Stimulated activated effector memory CD8-positive, alpha-beta T cell treated with anti-CD3 and anti-CD28 coated beads, Interleukin-12 subunit alpha, Interleukin-12 subunit beta, amount 100 ng/mL, for 72 hours (primary cell): Measurements from ENCODE around the gene SPTLC2.
A peak's percentile ranks its signal among the peaks of the same experiment; 100 is the strongest.

Experiments used
- ATAC-seq: fragments of 150-1000 bp; cut with Tn5 transposase; 2 replicates; pipeline ENCODE4 v1.10.0; 2021
- DNase-seq, 2 donors: peaks; one replicate each; pipeline ENCODE4 v3.0.0; 2021 to 2022; ENCODE audit warnings: low spot score in 2 of 2
- H3K27ac Mint-ChIP-seq: one replicate; pipeline ENCODE4 v1.8.0; 2022; ENCODE audit warnings: mild to moderate bottlenecking, mixed read lengths
- H3K36me3 Mint-ChIP-seq: one replicate; pipeline ENCODE4 v1.8.0; 2022; ENCODE audit warnings: mild to moderate bottlenecking, mixed read lengths
- H3K4me1 Mint-ChIP-seq: one replicate; pipeline ENCODE4 v1.8.0; 2022; ENCODE audit warnings: mixed read lengths
- H3K4me3 Mint-ChIP-seq: one replicate; pipeline ENCODE4 v1.8.0; 2022; ENCODE audit warnings: mild to moderate bottlenecking, mixed read lengths
- H3K9me3 Mint-ChIP-seq: one replicate; pipeline ENCODE4 v1.8.0; 2022; ENCODE audit warnings: mixed read lengths

Gene SPTLC2

GRCh38 chr14:77498120-77498979, 118.1 kb downstream of the SPTLC2 start, which contains the start of gene ISM2:
Gene ISM2 (minus strand): TSS chr14:77498816. CDS start chr14:77498793, 23 bp downstream.
- peaks cover 19% of the 10 kb centered on the region for H3K4me1 Mint-ChIP-seq
- H3K27ac Mint-ChIP-seq, result no peak within 1 kb of the TSS
- peak; percentile 89 for ATAC-seq
- peak within 1 kb of the TSS; percentile 48 for H3K4me3 Mint-ChIP-seq
- H3K36me3 Mint-ChIP-seq, result no peaks in the 10 kb centered on the region
- peaks cover 3% of the 10 kb centered on the region for H3K9me3 Mint-ChIP-seq
- DNase-seq, result peak in 1 of 2 donors; percentile 15

DNA sequence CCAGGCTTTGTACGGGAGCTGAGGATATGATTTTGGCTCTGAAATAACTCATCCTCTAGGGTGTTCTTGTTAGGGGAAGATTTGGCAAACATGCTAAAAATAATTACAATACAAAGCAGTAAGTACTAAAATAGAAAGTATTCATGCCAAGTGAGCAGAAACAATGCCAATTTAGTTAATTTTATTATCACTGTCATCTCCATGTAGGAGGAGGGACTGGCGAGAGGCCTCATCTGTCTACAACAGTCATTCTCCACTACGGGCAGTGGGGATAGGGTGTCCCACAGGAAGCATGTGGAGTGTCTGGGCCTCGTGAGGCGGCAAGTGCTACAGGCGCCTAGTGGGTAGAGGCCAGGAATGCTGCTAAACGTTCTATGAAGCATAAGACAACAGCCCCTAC, 121.1 kb downstream of the SPTLC2 start:
- H3K9me3 Mint-ChIP-seq, result no peaks in the 10 kb centered on the region
- no peak overlapping the region for H3K4me3 Mint-ChIP-seq
- H3K27ac Mint-ChIP-seq, result no peak overlapping the region
- DNase-seq (no peak), ATAC-seq (no peak)
- H3K36me3 Mint-ChIP-seq, result no peaks in the 10 kb centered on the region
- H3K4me1 Mint-ChIP-seq, result peaks cover 16% of the 10 kb centered on the region

DNA sequence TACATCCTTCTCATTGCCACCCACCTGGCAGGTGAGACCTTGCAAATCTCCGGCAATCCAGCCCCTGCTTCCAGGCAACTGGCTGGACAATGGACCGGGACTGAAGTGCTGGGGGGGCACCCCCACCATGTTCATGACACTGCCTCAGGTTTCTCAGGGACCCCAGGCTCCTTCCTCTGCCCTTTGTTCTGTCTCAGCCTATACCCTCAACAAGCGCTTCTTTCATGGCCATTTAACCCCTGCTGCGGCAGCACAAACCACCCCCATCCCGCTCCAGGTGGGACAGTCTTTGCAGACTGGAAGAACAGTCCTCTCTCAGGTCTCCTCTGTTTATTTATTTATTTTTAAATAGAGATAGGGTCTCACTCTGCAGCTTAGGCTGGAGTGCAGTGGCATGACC, 125.4 kb downstream of the SPTLC2 start:
- no peak overlapping the region for H3K27ac Mint-ChIP-seq
- DNase-seq, result no peak
- no peaks in the 10 kb centered on the region for H3K4me1 Mint-ChIP-seq
- no peaks in the 10 kb centered on the region for H3K9me3 Mint-ChIP-seq
- H3K36me3 Mint-ChIP-seq, result no peaks in the 10 kb centered on the region
- H3K4me3 Mint-ChIP-seq, result no peak overlapping the region
- ATAC-seq, result no peak

DNA sequence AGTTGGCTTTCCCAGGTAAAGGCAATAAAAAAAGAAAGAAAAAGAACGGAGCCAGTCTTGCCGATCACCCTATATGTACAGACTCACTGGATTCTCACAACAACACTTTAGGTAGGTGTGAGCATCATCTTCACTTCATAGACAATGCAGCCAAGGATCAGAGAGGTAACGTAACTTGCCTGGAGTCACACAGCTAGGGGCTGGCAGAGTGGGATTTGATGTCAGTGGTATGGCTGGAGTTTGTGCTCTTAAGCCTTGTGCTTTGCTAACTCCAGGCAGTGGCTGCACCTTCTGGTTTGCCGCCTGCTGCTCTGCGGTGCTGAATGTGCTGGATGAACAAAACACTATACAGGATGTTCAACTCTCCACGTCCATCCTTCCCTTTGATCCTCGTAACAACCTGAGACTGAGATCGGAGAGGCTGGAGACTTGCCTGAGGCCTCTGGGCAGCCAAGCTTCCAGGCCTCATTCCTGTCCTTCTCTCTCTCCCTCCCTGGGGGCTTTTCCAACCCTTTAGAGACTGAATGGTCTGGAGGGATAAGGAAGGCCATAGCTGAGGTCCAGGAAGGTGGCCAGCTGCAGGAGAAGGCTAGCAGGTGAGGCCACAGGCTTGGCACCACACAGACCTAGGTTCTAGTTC, 126.0 kb downstream of the SPTLC2 start:
- H3K4me1 Mint-ChIP-seq, result no peaks in the 10 kb centered on the region
- H3K27ac Mint-ChIP-seq, result no peak overlapping the region
- H3K9me3 Mint-ChIP-seq, result no peaks in the 10 kb centered on the region
- no peak overlapping the region for H3K4me3 Mint-ChIP-seq
- DNase-seq, result no peak
- no peaks in the 10 kb centered on the region for H3K36me3 Mint-ChIP-seq
- ATAC-seq, result no peak

GRCh38 chr14:77489041-77489440, 127.4 kb downstream of the SPTLC2 start:
- no peak for DNase-seq
- no peak overlapping the region for H3K27ac Mint-ChIP-seq

DNA sequence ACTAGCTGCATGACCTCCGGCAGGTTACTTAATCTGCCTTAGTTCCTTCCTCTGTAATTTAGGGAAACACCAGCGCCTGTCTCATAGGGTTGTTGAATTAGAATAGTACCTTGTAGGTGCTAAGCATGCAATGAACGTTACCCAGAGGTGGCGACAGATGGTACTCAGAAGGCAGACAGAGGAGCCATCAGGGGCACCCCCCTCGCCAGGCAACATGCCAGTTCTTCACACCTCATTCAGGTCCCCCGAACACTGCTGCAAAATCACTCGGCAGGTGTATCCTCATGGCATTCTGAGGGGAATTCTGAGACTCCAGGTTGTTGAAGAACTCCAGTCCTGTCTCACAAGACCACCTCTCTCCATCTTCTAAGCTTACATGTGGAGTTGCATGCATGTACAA, 127.9 kb downstream of the SPTLC2 start:
- Mint-ChIP-seq H3K4me1 (no peaks in the 10 kb centered on the region), H3K9me3 (no peaks in the 10 kb centered on the region), H3K4me3 (no peak overlapping the region), H3K36me3 (no peaks in the 10 kb centered on the region), H3K27ac (no peak overlapping the region)
- ATAC-seq (no peak), DNase-seq (no peak)

More at GRCh38 chr14:77489041-77489440, 127.4 kb downstream of the SPTLC2 start:
- H3K4me1 Mint-ChIP-seq, result no peaks in the 10 kb centered on the region
- no peaks in the 10 kb centered on the region for H3K9me3 Mint-ChIP-seq
- no peak for ATAC-seq
- H3K4me3 Mint-ChIP-seq, result no peak overlapping the region
- H3K36me3 Mint-ChIP-seq, result no peaks in the 10 kb centered on the region

DNA sequence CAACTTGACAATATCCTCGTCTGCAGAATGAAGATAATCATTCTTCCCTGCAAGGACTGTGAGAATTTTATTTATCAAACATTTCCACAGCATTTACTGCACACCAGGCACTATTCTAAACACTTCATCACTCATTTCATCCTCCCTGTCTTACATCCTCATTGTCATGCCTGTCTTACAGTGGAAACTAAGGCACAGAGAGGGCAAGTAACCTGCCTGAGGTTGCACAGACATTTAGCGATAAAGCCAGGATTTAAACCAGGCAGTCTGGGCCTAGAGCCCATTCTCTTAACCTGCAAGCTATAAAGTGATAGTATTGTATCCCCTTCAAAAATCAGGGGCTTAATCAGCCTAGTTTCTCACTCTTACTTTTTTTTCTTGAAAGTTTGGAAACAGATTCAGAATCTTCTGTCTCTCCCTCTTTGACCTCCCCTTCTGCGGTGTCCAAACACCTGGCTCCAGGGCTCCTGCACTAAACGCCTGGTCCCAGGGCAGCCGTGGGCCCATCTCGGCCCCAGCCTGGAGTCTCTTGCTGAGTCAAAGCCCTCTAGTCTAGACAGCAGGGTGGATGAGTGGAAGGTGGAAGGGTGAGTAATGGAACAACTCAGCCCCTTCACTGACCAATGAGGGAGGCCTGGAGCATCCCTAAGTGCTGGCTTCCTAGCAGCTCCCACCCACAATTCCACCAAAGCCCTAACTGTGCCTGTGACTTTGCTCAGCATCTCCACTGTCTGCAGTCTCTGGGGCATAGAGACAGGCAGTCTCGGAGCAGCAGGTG, 130.3 kb downstream of the SPTLC2 start:
- H3K4me1 Mint-ChIP-seq, result no peaks in the 10 kb centered on the region
- ATAC-seq (no peak), DNase-seq (no peak)

DNA sequence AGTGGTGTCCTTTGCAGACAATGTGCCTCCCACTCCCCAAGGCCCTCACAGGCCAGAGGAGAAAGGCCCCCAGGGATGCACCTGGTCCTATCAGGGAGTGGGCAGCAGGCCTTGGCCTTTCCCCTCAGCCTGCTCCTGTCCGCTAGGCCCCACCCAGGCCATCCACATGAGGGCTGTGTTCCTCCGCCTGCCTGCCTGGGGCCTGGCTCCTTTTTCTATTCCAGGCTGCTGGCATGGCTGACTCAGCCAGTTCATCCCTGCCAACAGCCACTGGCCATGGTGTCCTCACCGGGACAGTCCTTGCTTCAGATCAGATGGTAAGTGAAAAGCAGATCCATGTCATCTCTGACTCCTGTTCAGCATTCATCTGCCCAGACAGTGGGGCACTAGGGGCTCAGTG, 131.2 kb downstream of the SPTLC2 start:
- no peak for DNase-seq
- no peaks in the 10 kb centered on the region for H3K4me1 Mint-ChIP-seq

More for the DNA sequence above, 130.3 kb downstream of the SPTLC2 start:
- Mint-ChIP-seq H3K36me3 (no peaks in the 10 kb centered on the region), H3K4me3 (no peak overlapping the region), H3K27ac (no peak overlapping the region), H3K9me3 (no peaks in the 10 kb centered on the region)

DNA sequence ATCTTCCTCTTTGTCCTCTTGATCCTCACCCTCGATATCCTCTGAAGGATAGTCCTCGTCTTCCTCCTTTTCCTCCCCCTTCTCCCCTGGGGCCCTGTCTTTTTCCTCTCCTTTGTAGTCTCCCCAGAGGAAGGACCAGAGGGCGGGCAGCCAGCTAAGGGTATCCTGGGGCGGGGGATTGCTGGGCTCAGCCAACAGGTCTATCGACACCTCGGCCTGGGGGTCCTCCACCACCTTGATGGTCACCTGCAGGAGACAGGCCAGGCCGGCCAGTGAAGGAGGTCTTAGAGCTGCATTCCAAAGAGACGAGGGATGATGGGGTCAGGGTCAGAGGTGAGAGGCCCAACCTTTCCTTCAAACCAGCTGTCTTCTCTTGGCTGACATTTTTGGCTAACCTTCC, 134.0 kb downstream of the SPTLC2 start:
- Mint-ChIP-seq H3K4me3 (no peak overlapping the region), H3K27ac (no peak overlapping the region), H3K36me3 (no peaks in the 10 kb centered on the region), H3K4me1 (no peaks in the 10 kb centered on the region), H3K9me3 (no peaks in the 10 kb centered on the region)
- ATAC-seq, result no peak
- DNase-seq, result no peak

More for the DNA sequence above, 131.2 kb downstream of the SPTLC2 start:
- ATAC-seq, result no peak
- H3K27ac Mint-ChIP-seq, result no peak overlapping the region
- H3K4me3 Mint-ChIP-seq, result no peak overlapping the region
- no peaks in the 10 kb centered on the region for H3K9me3 Mint-ChIP-seq
- H3K36me3 Mint-ChIP-seq, result no peaks in the 10 kb centered on the region

DNA sequence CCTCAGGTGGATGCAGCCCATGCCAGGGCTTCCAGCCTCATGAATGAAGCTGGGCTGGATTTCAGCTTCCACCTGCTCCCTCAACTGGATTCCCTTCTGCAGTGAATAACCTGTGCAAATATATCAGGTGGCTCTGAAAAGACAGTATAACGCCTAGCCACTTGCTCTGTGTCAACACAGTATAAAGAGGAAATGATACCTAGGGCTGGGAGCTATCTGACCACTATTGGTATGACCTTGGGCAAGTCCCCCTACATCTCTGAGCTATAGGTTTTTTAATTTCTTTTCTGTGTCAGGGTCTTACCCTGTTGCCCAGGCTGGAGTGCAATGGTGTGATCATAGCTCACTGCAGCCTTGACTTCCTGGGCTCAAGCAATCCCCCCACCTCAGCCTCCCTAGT, 137.6 kb downstream of the SPTLC2 start:
- no peak overlapping the region for H3K4me3 Mint-ChIP-seq
- H3K4me1 Mint-ChIP-seq, result no peaks in the 10 kb centered on the region
- no peak for ATAC-seq
- H3K36me3 Mint-ChIP-seq, result no peaks in the 10 kb centered on the region
- H3K27ac Mint-ChIP-seq, result no peak overlapping the region
- DNase-seq, result no peak
- no peaks in the 10 kb centered on the region for H3K9me3 Mint-ChIP-seq

GRCh38 chr14:77478029-77478428, 138.4 kb downstream of the SPTLC2 start:
- Mint-ChIP-seq H3K36me3 (no peaks in the 10 kb centered on the region), H3K4me3 (no peak overlapping the region), H3K9me3 (no peaks in the 10 kb centered on the region), H3K4me1 (no peaks in the 10 kb centered on the region), H3K27ac (no peak overlapping the region)
- DNase-seq (no peak), ATAC-seq (no peak)

DNA sequence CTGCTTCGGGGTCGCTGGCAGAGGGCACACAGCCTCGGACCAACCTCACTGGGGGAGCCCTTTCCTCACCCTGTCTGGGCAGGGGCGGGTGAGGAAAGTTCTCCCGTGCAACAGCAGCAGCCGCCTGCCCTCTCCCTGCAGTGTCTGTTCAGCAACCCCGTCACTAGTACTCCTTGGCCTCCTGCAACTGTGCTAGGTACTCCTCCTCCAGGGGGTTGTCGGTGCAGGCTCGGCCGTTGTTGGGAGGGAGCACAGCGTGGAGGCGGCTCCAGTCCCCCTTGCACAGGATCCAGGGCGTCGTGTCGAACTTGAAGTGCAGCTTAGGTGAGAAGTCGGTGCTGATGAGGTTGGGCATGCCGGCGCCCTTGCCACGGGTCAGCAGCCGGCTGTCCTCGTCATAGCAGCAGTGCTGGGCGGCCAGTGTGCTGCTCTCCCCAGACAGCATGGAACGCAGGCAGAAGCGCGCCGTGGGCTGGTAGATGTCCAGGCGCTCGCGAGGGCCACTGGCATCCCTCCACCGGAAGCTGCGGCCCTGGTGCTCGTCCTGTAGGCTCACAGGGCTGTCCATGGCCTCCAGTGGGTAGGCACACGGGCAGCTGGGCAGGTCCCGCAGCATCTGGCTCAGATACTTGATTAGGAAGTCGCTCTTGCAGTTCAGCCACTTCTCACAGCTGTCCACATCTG, 140.9 kb downstream of the SPTLC2 start:
- Mint-ChIP-seq H3K36me3 (no peaks in the 10 kb centered on the region), H3K4me1 (no peaks in the 10 kb centered on the region), H3K27ac (no peak overlapping the region), H3K9me3 (no peaks in the 10 kb centered on the region), H3K4me3 (no peak overlapping the region)
- no peak for DNase-seq
- no peak for ATAC-seq

DNA sequence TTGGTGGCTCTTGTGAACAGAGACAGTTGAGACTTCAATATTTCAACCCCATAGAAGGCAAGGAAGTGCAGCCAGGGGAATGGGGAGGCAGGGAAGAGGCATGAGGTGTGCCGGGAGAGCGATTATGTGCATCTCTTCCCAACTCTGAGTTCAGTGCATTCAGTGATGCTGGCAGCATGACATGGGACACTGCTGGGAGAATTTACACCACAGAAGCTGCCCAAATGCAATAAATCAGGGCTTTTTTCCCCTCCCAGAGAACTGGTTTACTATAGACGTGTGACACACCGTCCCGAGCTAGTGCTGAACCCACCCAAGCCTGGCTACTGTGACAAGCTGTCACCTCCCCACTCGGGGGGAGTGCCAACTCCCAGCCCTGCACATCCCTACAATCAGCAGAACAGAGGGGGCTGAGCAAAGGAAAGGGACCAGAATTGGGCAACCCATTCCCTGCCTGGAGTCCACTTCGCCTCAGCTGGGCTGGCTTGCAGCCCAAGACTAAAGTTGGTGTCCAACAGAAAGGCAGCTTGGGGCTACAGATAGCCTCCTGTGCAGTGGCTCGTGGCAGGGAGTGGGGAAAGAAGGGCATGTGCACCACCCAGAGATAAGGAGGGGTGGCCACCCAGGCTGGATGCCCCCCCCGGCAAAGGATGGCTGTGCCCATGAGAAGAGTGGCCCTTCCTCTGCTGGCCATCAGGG, 141.8 kb downstream of the SPTLC2 start:
- no peaks in the 10 kb centered on the region for H3K4me1 Mint-ChIP-seq
- no peak overlapping the region for H3K27ac Mint-ChIP-seq
- ATAC-seq, result no peak
- H3K4me3 Mint-ChIP-seq, result no peak overlapping the region
- no peaks in the 10 kb centered on the region for H3K9me3 Mint-ChIP-seq
- DNase-seq, result no peak
- H3K36me3 Mint-ChIP-seq, result peaks cover 3% of the 10 kb centered on the region

DNA sequence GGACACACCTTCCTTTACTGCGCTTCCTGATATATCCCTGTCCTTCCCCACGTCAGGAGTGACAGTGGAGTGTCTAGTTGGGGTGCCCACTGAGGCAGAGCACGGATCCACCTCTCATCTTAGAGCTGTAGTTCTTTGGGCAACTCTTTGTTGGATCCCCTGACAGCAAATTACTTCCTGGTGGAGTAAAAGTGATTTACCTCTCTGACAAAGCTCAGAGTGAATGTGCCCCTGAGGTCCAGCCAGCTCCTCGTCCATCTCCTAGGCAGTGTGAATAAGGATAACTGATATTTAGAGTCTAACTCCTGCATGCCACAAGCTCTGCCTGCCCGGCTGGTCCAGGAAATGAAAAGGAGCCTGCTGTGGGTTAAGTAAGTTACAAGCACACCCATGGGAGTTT, 142.5 kb downstream of the SPTLC2 start:
- Mint-ChIP-seq H3K27ac (no peak overlapping the region), H3K4me3 (no peak overlapping the region), H3K9me3 (no peaks in the 10 kb centered on the region), H3K4me1 (no peaks in the 10 kb centered on the region), H3K36me3 (peaks cover 10% of the 10 kb centered on the region)
- ATAC-seq (no peak), DNase-seq (no peak)
